ENCODE measurements around the gene EBF3. TPM values are rescaled to one million over a fixed set of nuclear protein-coding genes. Genes with fewer than 3 reads are reported as not detected.

EBF3 gene
- total and polyA plus RNA-seq, 9 of the 15 experiments (the other 6 are each of a cell fraction or from before 2014, with no cell fraction given) = not detected

GRCh38 chr10:129850790-129851189, 113.3 kb downstream of the EBF3 start:
- Histone ChIP-seq H3K27me3 (ENCODE audit: control insufficient read depth in 2 of 2, insufficient read depth in 2 of 2, low read length in 2 of 2) (peaks cover 3 to 62% of the 10 kb centered on the region in 2 experiments; a peak in 3 of 5 replicates), H3K4me2 (ENCODE audit: insufficient read depth, low read length) (no peak overlapping the region), H4K20me1 (replicated peaks; ENCODE audit: control insufficient read depth, insufficient read depth, low read length) (no peaks in the 10 kb centered on the region), H3K27ac (ENCODE audit: extremely low read depth, low read depth, low read length) (no peak overlapping the region), H3K9me3 (replicated peaks; ENCODE audit: control insufficient read depth, insufficient read depth, low read depth, low read length) (no peaks in the 10 kb centered on the region), H3K9me1 (ENCODE audit: control insufficient read depth, insufficient read depth, low read length) (no peaks in the 10 kb centered on the region), H2AFZ (ENCODE audit: low read depth, low read length) (no peak overlapping the region), H3K9ac (ENCODE audit: insufficient read depth in 1 of 2, low read depth in 2 of 2, low read length in 2 of 2) (no peak overlapping the region), H3K79me2 (ENCODE audit: control insufficient read depth, insufficient read depth, low read length) (no peaks in the 10 kb centered on the region), H3K36me3 (ENCODE audit: control insufficient read depth, insufficient read depth, low read length) (no peaks in the 10 kb centered on the region), H3K4me1 (replicated peaks in 1 of 2; ENCODE audit: control insufficient read depth in 2 of 2, insufficient read depth in 2 of 2, low read length in 2 of 2) (no peaks in the 10 kb centered on the region), H3K4me3 (no peak overlapping the region)
- POLR2A ChIA-PET = interaction anchor here (0.7 kb wide), 1 partner anchor 796 kb away, joined by 3 read pairs; no protein-coding TSS in a partner anchor
- no peak for ATAC-seq
- CTCF ChIA-PET (ENCODE audit: low intra/inter-chr PET ratio) = no interaction called here
- intact Hi-C loops (cut with micrococcal nuclease) (no loop called here), in situ Hi-C loops (cut with MboI) (no loop called here)
- FAIRE-seq = no peak
- TF ChIP-seq ZNF263 (CRISPR knock-in tag; IDR thresholded peaks at IDR 0.05; ENCODE audit: borderline replicate concordance) = no peak
- no peak for TF ChIP-seq TCF3 (CRISPR knock-in tag; IDR thresholded peaks at IDR 0.05)
- TF ChIP-seq AFF1 (IDR thresholded peaks at IDR 0.05; ENCODE audit: low read depth in 1 of 2, partially characterized antibody in 2 of 2) = no peak
- no peak for TF ChIP-seq XRCC3 (IDR thresholded peaks at IDR 0.05)
- TF ChIP-seq ZKSCAN8 (CRISPR knock-in tag; IDR thresholded peaks at IDR 0.05) = no peak
- WGBS (ENCODE audit: insufficient coverage, low coverage, missing lambda C conversion rate) = 2% methylated on average over 7 of the region's 13 CpGs
- no peak for DNase-seq (ENCODE audit: extremely low read depth in 1 of 4, low spot score in 3 of 4)
- no TSS peak for BruUV-seq (replicated peaks)
